T-helper 1 cell (primary cell): ENCODE data around the gene SPATA32.
A peak's percentile ranks its signal among the peaks of the same experiment; 100 is the strongest.
"Not testable (repeated sequence)": the region's sequence is repeated elsewhere in the genome, so short reads cannot be mapped to it uniquely, and the experiment has no call there.

Source experiments
- DNase-seq, 5 donors: peaks; one replicate each; pipeline ENCODE4 v3.0.0-alpha.2; 2012 to 2020
- total RNA-seq, 4 donors: gene quantifications; one replicate each; lab custom pipeline; 2026; lab: John Stamatoyannopoulos, UW

SPATA32 gene
- total RNA-seq, result 0.54 to 0.83 (median 0.69) reads per million in 4 donors

GRCh38 chr17:45261577-45262515 is at the start of gene SPATA32:
SPATA32 (minus strand) TSS chr17:45262094; CDS start chr17:45262016, 78 bp downstream.
- peak; percentile 30 to 68 (median 49) for DNase-seq

GRCh38 chr17:45311401-45311759 is 49.5 kb upstream of the SPATA32 start:
- DNase-seq, result no peak

- no peak for DNase-seq
Measured at GRCh38 chr17:45310380-45311324, 48.8 kb upstream of the SPATA32 start.

- no peak for DNase-seq
Measured at GRCh38 chr17:45309400-45309799, 47.5 kb upstream of the SPATA32 start.

- DNase-seq, result no peak
Measured at GRCh38 chr17:45308840-45309239, 46.9 kb upstream of the SPATA32 start.

GRCh38 chr17:45308016-45308365 is 46.1 kb upstream of the SPATA32 start:
- DNase-seq, result no peak

GRCh38 chr17:45307290-45308015 is 45.6 kb upstream of the SPATA32 start:
- DNase-seq, result peak in 1 of 5 donors; percentile 85

GRCh38 chr17:45306623-45307022 is 44.7 kb upstream of the SPATA32 start:
- no peak for DNase-seq

GRCh38 chr17:45306094-45306493 is 44.2 kb upstream of the SPATA32 start:
- DNase-seq, result no peak

GRCh38 chr17:45305530-45306087 is 43.7 kb upstream of the SPATA32 start:
- DNase-seq, result no peak

- DNase-seq, result peak in 1 of 5 donors; percentile 68
Measured at GRCh38 chr17:45302649-45303173, 40.8 kb upstream of the SPATA32 start.

- not testable (repeated sequence) for DNase-seq
Measured at GRCh38 chr17:45302220-45302619, 40.3 kb upstream of the SPATA32 start.

GRCh38 chr17:45301674-45302073 is 39.8 kb upstream of the SPATA32 start:
- no peak for DNase-seq

GRCh38 chr17:45300060-45300751 is 38.3 kb upstream of the SPATA32 start:
- DNase-seq, result no peak

- no peak for DNase-seq
Measured at GRCh38 chr17:45299361-45299760, 37.5 kb upstream of the SPATA32 start.

GRCh38 chr17:45298546-45299285 is 36.8 kb upstream of the SPATA32 start:
- DNase-seq, result no peak

GRCh38 chr17:45296833-45297124 is 34.9 kb upstream of the SPATA32 start:
- DNase-seq, result no peak

GRCh38 chr17:45296003-45296832 is 34.3 kb upstream of the SPATA32 start:
- no peak for DNase-seq

GRCh38 chr17:45294506-45294905 is 32.6 kb upstream of the SPATA32 start:
- no peak for DNase-seq
